Measurements from ENCODE around the gene OSBPL7. TPM values are rescaled to one million over a fixed set of nuclear protein-coding genes. Genes with fewer than 3 reads are reported as not detected.

Gene OSBPL7
- total and polyA plus RNA-seq, 2 of the 13 experiments (the other 11 are each of a cell fraction or from before 2014, with no cell fraction given) = 4.7 to 6.6 TPM

- TF ChIP-seq ZSCAN5A (CRISPR knock-in tag; IDR thresholded peaks at IDR 0.05; ENCODE audit: borderline replicate concordance) = no peak
- peak; percentile 89; the same call in 1 of the 2 replicates for TF ChIP-seq ZNF34 (CRISPR knock-in tag; IDR thresholded peaks at IDR 0.05; ENCODE audit: borderline replicate concordance)
- TF ChIP-seq ZNF724P (CRISPR knock-in tag; IDR thresholded peaks at IDR 0.05; ENCODE audit: borderline replicate concordance) = no peak
- peak; percentile 65; the same call in 1 of the 2 replicates for TF ChIP-seq ZNF704 (CRISPR knock-in tag; IDR thresholded peaks at IDR 0.05; ENCODE audit: borderline replicate concordance)
- TF ChIP-seq ATM (IDR thresholded peaks at IDR 0.05; ENCODE audit: borderline replicate concordance) = no peak
- TF ChIP-seq ZBTB46 (CRISPR knock-in tag; IDR thresholded peaks at IDR 0.05; ENCODE audit: borderline replicate concordance) = no peak; the same call in 1 of the 2 replicates
- no peak for TF ChIP-seq CHCHD3 (CRISPR knock-in tag; IDR thresholded peaks at IDR 0.05)
- TF ChIP-seq ZNF816 (CRISPR knock-in tag; IDR thresholded peaks at IDR 0.05; ENCODE audit: borderline replicate concordance) = peak; percentile 45; the same call in 1 of the 2 replicates
- 0 out of 2 replicates have a peak, but pooled peaks have one; percentile 63 for TF ChIP-seq THAP8 (CRISPR knock-in tag; IDR thresholded peaks at IDR 0.05; ENCODE audit: borderline replicate concordance)
- TF ChIP-seq ZNF614 (CRISPR knock-in tag; IDR thresholded peaks at IDR 0.05; ENCODE audit: borderline replicate concordance) = peak; percentile 87; the same call in 1 of the 2 replicates
- 0 out of 2 replicates have a peak, but pooled peaks have one; percentile 79 for TF ChIP-seq SMAD9 (CRISPR knock-in tag; IDR thresholded peaks at IDR 0.05)
- peak; percentile 82 for TF ChIP-seq IKZF5 (CRISPR knock-in tag; IDR thresholded peaks at IDR 0.05)
- peak; percentile 61; the same call in 1 of the 2 replicates for TF ChIP-seq TFDP1 (CRISPR knock-in tag; IDR thresholded peaks at IDR 0.05; ENCODE audit: borderline replicate concordance)
- peak; percentile 80 for TF ChIP-seq PHF21A (CRISPR knock-in tag; IDR thresholded peaks at IDR 0.05)
- no peak for TF ChIP-seq ZNF678 (CRISPR knock-in tag; IDR thresholded peaks at IDR 0.05)
- TF ChIP-seq SATB2 (CRISPR knock-in tag; IDR thresholded peaks at IDR 0.05) = no peak
- peak; percentile 94; the same call in 1 of the 2 replicates for TF ChIP-seq ZNF784 (CRISPR knock-in tag; IDR thresholded peaks at IDR 0.05; ENCODE audit: borderline replicate concordance)
- peak; percentile 99 for TF ChIP-seq POLR2G (IDR thresholded peaks at IDR 0.05; ENCODE audit: low read depth, low read length)
Observed at GRCh38 chr17:47831003-47831933, 9.7 kb upstream of the OSBPL7 start, which contains the start of the genes LRRC46 and MRPL10 (continued).

All from HepG2 (cell line).